G401.6 (cell line): ENCODE results near the gene URI1.
"Not testable (repeated sequence)": the region's sequence is repeated elsewhere in the genome, so short reads cannot be mapped to it uniquely, and the experiment has no call there.

Source experiments
- FAIRE-seq: peaks from 2 replicates; lab custom pipeline; 2012; peaks lifted over from hg19 to GRCh38; lab: Jason Lieb, UNC

URI1 gene

DNA sequence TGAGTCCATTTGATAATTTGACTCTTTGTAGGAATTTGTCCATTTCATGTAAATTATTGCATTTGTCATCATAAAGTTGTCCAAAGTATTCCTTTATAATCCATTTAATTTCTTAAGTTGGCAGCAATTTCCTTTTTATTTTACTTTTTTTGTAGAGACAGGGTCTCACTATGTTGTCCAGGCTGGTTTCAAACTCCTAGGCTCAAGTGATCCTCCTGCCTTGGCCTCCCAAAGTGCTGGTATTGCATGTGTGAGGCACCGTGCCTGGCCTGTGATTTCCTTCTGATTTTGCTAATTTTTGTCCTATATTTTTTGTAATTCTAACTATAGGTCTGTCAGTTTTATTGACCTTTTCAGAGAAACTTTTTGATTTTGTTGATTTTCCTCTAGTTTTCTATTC, 84.9 kb downstream of the URI1 start:
- FAIRE-seq, result no peak

GRCh38 chr19:30028118-30028991, 86.3 kb downstream of the URI1 start:
- FAIRE-seq, result peak; percentile 19

GRCh38 chr19:30028992-30029343, 86.9 kb downstream of the URI1 start:
- FAIRE-seq, result no peak

DNA sequence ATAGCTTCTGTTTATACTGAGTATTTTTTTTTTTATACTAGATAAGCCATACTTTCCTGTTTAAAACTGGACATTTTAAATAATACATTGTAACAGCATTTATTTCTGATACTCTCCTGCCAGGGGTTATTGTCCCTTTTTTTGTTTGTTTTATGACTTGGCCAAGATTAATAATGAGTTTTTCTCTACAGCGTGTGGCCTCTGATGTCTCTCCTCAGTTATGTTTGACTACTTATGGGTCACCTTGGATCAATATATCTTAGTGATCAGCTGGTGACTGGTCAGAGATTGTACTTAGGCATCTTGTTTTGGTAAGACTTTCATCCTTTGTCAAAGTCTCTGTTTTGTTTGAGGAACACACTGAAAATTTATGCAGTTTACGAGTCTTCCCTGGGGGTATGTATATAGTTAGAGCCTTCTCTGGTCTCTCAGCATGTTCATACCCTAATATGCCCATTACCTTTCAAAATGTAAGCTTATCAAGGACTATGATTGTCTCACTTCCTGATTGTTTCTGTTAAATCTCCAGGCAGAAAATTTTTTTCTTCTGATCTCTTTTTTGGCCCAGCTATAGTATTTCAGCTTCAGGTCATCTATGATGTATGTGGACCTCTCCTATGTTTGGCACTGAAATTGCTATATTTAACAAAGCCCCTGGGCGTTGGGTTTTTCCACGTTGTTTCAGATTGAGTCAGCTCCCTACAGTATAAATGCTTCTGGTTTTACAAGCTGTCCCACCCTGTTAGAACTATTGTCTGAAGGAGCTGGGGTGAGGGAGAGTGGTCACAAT, 87.9 kb downstream of the URI1 start:
- FAIRE-seq, result no peak

GRCh38 chr19:30034321-30034720, 92.3 kb downstream of the URI1 start:
- no peak for FAIRE-seq

GRCh38 chr19:30036154-30037129, 94.4 kb downstream of the URI1 start:
- no peak for FAIRE-seq

- no peak for FAIRE-seq
Observed at GRCh38 chr19:30037835-30038234, 95.8 kb downstream of the URI1 start.

- not testable (repeated sequence) for FAIRE-seq
Observed at GRCh38 chr19:30041931-30042330, 99.9 kb downstream of the URI1 start.

DNA sequence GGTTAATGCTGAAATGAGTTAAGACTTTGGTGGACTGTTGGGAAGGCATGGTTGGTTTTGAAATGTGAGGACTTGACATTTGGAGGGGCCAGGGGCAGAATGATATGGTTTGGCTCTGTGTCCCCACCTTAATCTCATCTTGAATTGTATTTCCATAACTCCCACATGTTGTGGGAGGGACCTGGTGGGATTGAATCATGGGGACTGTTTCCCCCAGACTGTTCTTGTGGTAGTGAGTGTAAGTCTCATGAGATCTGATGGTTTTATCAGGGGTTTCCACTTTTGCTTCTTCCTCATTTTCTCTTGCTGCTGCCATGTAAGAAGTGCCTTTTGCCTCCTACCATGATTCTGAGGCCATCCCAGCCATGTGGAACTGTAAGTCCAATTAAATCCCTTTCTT, 101.0 kb downstream of the URI1 start:
- not testable (repeated sequence) for FAIRE-seq

- FAIRE-seq, result no peak
Observed at GRCh38 chr19:30044273-30045248, 102.5 kb downstream of the URI1 start.

DNA sequence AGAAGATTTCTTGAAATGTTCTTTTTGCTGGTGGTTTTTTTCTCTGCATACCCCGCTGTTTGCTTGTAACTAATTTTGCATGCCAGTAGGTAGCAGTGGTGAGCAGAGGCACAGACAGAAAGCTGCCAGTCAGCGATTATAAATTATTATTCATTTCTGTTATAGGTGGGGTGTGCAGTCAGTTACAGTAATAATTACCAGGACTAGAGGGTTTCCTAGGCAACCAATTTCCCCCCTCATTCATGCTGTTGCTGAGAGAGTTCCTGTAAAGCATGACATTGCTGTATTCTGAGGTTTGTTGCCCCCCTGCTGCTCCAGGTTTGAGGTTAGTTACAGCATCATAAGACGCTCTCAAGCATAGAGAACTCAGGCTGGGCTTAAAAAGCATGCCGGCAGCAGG, 104.5 kb downstream of the URI1 start:
- no peak for FAIRE-seq

- no peak for FAIRE-seq
Observed at GRCh38 chr19:30047432-30047831, 105.4 kb downstream of the URI1 start.

GRCh38 chr19:30049226-30049625, 107.2 kb downstream of the URI1 start:
- FAIRE-seq, result no peak

DNA sequence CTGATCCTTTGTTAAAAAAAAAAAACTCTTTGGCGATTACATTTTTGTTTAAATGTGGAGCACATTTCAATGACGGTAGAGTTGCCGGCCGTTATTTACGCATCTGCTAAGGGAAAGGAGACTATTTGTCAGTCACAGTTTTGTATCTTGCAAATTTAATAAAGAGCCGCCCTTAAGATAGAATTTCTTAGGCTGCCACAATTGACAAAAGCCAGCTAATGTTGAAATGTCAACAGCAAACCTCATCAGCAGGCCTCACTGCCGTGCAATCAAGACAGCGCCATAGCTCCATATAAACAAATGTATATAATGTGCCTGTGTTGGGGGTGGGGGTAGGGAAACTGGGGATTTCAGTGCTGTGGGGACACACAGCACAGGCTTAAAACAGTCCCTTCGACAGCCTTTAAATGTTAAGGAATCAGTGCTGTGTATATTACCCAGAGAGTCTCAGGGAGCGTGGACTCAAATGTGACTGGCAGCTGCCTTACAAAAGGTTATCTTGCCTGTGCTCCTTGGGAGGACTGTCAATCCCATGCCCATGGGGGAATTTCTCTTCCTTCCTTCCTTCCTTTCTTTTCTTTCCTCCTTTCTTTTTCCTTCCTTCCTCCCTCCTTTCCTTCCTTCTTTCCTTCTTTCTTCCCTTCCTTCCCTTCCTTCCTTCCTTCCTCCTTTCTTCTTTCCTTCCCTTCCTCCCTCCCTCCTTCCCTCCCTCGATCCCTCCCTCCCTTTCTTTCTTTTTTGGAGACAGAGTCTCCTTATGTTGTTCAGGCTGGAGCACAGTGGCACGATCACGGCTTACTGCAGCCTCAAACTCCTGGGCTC, 108.0 kb downstream of the URI1 start:
- FAIRE-seq, result no peak

GRCh38 chr19:30052122-30053075, 110.4 kb downstream of the URI1 start:
- FAIRE-seq, result no peak

DNA sequence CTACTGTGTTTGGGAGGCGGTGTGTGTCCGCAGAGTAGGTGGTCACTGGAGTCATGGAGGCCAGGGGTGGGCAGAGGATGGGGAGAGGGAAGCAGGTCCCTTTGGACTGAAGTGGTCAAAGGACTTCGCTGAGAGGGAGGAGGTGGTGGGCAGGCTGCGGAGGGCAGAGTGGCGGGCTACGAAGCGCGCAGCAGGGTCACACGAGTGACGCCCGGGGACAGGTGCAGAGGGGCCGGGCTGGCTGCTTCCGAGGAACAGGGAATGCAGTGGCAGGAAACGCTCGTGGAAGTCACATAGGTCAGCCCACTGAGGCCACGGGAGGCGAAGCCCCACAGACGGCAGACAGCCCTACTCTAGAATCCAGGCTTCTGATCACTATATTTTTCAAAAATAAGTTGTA, 111.5 kb downstream of the URI1 start:
- FAIRE-seq, result no peak

DNA sequence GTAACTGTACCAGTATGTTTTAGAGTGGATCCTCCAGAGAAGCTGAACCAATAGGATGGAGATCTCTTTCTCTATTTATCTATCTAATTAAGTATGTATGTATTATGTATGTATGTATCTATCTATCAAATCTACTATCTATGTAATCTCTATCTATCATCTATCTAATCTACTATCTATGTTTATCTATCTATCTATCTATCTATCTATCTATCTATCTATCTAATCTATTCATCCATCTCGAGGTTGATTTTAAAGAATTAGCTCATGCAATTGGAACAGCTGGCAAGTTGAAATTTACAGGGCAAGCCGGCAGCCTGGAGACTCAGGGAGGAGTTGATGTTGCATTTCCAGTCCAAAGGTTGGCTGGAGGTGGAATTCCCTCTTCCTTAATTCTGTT, 112.2 kb downstream of the URI1 start:
- no peak for FAIRE-seq

DNA sequence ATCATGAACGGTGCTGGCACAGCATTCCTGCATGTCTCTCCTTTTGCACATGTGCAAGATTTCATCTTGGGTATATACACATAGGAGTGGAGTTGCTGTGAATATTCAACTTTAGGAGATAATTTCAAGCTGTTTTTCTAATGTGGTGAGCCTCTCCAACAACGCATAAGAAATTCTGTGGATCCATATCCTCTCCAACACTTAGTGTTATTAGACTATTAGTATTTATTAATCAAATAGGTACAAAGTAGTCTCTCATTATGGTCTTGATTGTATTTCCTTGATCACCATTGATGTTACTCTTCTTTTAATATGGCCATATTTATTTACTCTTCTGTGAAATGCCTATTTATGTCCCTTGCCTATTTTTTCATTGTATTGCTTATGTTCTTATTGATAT, 114.5 kb downstream of the URI1 start:
- no peak for FAIRE-seq
